Activated CD8-positive, alpha-beta memory T cell treated with anti-CD3 and anti-CD28 coated beads, Interleukin-2, amount 50 U/mL, for 1 hour (primary cell): Measurements from ENCODE around the gene DQX1.

Experiments used
- DNase-seq: peaks from one replicate; pipeline ENCODE4 v3.0.0-alpha.2; 2020; ENCODE audit errors: extremely low read depth

DQX1 gene

DNA sequence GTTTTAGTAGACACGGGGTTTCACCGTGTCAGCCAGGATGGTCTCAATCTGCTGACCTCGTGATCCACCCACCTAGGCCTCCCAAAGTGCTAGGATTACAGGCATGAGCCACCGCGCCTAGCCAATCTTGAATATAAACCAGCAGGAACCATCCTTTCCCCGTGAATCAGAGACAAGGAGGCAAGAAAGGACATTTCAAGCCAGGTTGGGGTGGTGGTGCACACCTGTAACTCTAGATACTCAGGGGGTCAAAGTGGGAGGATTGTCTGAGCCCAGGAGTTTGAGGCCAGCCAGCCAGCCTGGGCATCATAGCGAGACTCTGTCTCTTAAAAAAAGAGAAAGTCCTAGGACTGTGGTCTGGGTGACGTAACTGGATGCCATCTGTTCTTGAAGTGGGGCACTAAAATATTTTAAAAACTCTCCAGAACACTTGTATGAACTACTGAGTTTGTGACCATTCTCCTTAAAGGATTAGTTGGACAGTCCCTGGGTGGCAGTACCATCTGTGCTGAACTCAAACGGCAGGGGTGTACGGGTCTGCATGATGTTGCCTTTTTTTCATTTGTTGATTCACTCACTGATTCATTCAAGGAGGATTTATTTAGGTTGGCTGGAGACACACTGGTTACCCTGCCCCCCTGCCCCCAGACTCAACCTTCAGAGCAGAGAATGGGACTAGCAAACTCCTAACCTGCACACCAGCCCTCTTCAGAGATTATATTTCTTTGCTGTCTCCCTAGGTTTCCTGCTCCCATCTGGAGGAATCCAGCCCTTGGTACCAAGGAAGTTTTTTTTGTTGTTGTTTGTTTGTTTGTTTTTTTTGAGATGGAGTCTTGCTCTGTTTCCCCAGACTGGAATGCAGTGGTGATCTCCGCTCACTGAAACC, 14.7 kb downstream of the DQX1 start:
- no peak for DNase-seq

DNA sequence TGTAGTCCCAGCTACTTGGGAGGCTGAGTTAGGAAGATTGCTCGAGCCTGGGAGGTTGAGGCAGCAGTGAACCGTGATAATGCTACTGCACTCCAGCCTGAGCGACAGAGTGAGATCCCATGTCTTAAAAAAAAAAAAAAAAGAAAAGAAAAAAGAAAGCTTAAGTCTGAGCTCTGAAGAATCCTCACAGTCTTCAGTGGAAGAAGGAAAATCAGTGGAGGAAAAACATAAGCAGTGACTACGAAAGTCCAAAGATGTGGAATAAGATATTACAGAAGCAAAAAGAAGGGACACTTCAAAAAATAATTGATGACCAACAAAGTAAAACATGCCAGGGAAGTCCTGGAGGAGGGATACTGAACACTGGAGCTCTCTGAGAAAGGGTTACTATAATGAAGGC, 15.8 kb downstream of the DQX1 start:
- no peak for DNase-seq

DNA sequence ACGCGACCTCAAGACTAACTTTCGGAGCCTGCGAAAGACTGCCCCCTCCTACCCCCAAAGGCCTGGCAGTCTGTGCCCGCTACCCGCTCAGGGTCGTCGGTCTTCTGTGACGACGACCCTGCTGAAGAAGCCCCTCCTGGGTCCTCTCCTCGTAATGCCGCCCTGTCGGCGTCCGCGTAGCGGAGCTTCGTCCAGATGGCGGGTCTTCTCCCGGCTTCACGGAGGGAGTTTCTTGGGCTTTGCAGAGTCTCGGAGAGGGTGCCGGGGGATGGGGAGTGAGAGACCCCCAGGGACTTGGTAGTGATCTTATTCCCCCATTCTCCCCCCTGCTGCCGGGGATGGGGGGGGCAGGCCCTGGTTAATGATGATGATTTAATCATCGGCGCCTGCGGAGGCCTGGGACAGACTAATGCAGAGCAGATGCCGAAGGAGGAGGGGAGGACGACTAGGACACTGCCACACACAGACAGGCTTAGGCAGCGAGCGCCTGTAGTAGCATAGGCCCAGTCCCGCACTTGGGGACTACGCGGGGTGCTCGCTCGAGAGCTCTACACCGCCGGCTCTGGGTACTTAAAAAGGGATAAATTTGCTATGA, 18.0 kb downstream of the DQX1 start:
- DNase-seq = no peak

DNA sequence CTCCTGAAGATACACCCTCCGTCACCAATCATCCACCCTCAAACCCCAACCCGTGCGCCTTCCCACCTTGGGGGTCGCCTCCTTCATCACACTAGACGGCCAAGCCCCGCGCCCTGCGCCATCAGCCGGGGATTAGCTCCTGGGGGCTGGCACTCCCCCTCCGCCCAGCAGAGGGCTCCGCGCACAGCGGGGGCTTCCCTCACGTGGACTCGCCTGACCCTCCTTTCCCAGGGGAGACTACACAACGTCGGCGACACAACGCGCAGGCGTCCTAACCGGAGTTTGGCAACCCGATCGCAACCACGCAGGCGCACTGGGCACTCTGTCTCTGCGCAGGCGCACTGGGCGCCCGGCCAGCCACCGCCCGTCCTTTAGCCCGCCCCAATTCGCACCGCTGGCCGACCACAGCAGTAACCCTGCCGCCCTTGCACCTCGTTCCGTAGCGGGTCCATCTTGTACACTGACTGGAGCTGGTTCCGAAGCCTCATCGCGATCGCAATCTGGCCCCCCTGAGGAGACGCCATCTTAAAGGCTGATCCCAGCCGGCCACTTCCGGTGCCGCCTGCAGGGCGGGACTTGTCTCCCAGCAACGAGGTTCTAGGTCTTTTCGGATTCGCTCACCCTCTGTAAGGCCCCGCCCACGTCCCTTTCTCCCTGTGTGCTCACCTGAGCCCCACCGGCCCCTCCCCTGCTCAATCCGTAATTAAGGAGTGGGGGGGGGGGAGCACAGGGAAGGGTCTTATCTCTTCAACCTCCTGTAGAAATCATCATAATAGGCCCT, 18.7 kb downstream of the DQX1 start, which contains the start of gene PCGF1:
TSS of gene PCGF1 (minus strand) at position 551 of the 781 bp plus-strand sequence. CDS start at position 524, 27 bp downstream.
- DNase-seq = peak; percentile 94

DNA sequence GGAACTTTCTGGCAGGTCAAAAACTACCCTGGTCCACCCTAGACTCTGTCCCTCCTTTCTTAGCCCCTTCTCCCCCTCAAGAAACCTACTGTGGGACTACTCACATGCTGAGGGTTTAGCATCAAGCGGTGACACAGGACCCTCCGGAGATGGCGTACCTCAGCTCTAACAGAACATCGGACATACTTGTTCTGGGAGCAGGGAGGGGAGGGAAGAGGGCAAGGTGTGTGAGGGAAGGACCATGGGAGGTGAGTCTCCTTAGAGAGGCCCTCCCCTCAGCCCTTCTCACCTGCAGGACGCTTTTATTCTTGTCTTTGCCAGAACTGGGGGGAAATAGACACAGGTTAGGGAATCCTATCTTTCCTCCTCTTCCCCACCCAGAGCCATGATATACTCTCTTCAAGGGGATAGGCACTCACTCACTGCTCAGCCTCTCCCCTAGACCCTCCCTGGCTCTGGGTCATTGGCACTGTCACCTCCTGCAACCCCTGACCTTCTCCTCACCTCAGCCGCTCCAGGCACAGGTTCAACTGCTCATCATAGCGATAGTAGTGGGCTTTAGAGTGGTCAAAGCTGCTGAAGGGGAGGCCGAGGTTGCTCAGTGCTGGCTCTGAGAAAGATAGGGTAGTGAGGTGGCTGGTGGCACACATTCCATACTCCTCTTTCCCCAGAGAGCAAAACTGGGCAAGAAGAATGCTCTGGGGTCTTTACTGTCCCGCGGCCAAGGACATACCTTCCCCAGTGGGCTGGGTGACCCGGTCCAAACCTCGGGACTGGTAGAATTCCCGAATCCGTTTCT, 20.4 kb downstream of the DQX1 start:
- DNase-seq = no peak

DNA sequence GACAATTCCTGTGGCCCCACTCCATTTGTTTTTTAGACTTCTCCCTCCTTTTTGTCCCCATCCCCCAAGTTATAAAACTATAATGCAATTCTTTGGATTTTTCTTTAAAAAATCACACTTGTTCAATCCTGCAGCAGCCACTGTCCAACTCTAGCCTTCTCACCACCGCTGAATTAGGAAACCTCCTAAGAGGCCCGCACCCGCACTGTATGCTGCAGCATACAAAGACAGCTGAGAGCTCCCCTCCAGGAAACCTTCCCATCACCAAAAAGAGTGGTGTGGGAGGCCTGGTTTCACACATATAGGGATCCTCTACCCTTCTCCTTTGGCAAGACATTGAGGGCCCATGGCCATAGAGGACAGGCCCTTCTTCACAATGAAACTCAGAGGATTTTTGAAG, 21.4 kb downstream of the DQX1 start:
- DNase-seq = no peak

DNA sequence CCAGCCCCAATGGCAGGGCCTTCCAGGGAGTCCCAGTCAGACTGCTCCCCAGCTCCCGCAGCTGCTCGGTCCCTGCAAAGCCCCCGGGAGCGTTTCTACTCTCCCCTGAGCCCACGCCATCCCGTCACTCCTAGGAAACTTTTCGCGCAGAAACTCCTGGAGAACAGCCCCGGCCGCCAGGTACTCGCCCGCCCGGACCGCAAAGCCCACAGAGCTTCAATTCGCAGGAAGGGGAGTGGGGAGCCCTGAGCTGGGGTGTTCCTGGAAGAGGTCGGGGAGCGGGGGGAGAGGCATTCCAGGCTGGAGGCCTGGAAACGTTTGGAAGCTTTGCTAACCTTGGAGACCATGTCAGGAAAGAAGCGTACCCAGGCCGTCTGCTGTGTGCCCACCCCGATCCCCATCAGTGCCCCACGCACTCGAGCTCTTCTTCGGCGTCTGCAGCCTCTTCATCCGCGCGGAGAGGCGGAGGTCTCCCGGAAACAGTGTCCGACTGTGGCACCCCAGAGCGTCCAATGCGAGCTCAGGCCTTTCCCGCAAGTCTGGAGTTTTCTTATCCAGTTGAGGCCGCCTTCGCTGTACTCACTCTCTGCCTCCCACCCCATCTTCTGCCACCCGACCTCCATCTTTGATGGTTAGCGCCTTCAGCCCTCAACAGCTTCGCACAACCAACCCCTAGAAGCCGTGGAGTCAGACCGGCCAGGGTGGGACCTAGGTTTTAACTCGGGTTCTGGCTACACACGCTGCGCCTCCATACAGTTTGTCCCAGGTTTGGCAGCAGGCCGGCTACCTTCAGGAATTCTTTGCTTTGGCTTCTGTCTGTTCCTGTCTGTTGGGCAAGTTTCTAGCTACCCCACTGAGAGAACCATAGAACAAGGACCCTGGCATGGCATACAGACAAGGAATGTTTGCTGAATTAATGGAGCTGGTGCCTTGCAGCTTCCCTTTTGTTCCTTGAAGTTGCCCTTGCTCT, 22.2 kb downstream of the DQX1 start:
- no peak for DNase-seq

DNA sequence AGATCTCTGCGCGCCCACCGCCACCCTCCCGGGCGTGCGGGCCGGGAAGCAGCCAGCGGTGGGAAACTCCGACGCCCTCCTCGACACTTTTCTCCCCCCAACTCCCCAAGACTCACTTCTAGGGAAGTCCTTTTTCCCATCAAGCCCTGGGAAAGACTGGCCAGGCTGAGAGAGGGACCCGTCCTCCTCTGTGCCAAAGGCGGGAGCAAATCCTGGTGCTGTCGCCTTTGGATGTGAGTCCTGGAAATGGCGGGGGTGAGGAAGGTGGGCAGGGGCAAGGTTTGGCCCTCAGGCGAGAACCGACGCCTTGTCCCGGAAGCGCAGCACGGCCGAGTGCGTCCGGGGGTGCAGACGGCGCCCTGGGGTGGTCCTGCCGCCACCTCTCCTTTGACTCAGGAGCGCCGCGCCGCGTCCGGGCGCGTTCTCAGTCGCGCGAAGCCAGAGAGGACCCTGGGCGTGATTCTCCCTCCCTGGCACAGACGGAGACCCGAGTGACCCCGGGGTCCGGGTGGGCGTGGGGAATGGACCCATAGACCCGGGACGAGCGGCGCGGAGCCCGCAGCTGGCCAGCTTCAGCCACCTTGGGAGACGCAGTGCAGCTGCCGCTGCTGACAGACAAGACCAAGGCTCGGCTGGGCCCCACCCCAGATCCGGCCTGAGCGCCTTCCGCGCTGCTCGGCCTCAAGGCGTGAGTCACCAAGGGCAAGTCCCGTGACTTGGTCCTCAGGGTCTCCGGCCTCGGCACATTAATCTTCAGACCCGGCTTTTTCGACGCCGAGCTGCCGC, 23.1 kb downstream of the DQX1 start:
- DNase-seq = no peak

DNA sequence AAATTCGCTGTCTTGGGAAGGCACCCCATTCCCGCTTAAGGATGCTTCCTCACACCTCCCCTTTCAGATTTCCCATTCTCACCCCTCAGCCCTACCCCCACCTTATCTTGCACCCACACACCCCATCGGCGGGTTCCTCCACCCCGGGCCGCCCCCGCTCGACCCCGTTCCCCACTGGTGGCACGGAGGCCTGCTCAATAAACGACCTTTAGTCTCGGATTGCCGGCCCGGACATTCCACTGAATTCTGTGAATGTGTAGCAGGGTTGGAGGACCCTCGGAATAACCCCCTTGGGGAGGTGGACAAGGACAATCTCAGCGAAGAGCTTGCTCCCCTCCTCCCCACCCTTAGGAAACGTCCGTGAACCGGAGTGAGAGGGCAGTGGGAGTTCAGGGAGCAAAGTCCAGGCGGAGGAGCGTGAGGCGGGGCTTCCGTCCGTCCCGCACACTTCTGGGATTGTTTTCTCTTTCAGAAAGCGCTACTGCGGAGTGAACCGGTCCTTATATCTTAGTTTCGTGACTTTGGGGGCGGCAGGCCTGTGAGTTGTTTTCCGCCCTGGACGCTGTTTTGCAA, 23.8 kb downstream of the DQX1 start:
- no peak for DNase-seq

DNA sequence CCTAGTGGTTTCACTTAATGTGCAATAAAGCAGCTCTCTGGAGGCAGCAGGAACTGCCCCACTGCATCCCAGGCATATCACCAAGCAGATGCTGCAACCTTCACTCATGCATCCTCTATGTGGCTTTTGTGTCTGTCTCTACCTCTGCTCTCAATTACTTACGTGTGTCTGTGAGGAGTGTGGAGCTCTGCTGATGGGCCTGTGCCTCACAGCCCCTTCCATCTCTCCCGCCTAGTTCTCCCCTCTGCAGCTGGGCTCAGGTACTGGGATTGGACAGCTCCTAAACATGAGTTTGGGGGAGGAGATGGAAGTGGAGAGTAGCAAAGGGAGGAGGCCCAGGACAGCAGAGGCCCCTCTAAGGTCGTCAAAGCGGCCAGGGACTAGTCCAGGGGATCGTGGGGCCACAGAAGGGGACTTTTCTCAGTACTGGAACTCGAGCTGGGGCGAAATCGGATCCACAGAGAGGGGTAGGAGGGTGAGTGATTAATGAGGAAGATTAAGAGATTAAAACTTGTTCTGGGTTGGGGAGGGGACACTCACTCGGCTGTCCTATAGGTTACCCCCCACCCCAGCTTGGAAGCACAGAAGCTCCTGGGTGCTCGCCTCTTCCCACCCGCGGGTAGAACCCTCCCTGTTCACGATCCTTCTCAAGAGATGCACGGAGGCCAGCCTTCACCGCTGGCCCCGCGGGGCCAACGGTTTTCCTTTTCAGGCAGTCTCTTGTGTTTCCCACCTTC, 24.5 kb downstream of the DQX1 start:
- no peak for DNase-seq

DNA sequence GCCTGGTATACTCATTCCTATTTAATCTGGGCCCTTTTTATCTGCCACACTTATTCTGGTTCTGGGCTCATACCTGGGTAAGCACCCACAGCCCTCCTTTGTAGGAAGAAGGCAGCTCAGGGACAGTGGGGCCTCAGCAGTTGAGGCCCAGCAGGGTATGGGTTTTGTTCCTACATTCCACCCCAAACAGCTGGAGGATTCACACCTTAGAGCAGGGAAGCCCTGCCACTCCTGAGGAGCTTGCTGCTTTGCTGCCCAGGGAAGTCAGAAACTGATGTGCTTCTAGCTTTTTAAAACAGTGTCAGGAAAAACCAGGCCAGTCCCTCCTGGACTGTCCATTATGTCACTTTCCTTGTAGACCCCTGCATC, 25.5 kb downstream of the DQX1 start:
- no peak for DNase-seq

DNA sequence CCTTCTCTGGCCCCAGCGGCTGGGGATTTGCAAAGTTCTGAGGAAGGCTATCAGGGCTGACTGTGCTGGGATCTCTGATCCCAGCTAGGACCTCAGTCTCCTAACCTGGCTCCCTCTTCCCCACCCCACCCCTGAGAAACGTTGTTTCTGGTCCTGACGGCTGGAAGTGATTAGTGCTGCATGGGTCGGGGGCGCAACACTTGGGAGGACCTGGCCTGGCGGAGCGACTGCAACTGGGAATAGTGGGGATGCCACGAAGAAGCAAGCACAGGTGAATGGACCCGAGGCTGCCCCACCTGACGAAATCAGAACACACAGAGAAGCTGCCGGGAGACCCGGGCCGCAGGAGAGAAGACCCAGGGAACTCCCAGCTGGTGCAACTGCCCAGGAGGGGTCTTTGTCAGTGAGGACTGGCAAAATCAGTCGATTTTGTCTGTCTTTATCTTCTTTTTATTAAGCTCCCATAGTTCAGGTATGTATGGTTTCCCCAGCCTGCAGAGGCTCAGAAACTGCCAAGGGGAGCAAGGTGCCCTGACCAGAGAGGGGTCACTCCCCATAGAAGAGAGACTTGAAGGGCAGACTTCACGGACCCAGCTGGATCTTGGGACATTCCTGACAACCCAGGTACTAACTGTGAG, 26.0 kb downstream of the DQX1 start:
- no peak for DNase-seq

DNA sequence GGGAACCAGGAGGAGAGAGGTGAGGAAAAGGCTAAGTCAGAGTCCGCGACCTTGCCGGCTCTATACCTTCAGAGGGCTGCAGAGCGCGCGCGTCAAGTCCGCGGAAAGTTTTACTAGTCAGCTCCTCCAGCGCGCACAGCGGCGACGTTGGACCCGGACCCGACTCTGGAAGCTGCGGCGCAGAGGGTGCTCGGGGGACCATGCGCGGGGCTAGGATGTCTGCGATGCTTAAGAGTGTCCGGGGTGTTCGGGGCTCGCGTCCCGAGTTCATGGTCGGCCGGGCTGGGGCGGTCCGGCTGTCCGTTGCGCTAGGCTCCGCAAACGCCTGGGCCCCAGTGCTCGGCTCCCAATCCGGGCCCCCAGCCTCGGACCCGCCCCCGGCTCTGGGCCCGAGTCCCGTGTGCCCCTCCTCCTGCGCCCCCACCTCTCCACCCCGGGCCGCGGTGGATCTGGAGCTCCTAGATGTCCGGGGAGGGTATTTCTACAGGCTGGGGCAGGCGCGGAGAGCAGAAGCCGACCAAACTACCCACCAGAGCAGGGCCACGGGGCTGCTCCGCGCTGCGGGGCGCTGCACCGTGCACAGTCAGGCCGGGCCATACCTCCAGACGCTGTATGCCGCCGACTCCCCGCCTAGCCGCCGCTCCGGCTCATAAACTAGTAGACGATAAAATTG, 26.6 kb downstream of the DQX1 start, which contains the start of gene LBX2:
TSS of gene LBX2 (minus strand) at position 337 of the 673 bp plus-strand sequence. CDS start at position 271, 66 bp downstream.
- DNase-seq = no peak

DNA sequence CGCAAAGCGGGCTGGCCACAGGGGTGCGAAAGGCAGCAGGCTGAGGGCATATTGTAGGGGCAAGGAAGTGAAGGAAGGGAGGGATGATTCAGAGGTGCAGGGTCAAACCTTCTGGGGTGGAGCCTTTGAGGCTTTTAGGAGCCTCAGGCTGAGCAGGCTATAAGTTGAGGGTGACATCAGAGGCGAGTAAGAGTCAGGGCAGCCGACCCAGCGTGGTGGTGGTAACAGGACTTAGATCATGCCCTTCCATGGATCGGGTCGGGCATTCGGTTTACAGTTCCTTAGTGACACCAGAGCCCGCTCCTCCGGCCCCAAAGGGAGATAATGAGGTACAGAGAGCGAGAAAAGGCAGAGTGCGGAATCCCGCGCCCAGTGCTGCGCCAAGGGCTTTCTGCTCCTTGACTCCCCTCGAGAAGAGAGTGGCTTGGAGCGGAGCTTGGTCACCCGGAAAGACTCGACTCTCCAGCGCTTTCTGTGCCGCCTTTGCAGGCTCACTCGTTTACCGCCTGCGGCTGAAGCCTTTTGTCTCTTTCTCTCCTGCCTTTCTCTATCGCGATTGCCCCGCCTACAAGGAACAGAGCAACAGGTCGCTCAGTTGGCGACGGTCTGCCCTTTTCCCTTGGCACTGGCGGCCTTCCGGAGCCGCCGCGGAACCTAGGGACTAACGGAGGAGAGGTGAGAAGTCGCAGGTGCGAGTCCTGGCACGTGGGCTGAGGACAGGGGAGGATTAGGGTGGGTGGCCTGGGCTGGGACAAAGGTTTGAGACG, 27.3 kb downstream of the DQX1 start:
- DNase-seq = no peak

DNA sequence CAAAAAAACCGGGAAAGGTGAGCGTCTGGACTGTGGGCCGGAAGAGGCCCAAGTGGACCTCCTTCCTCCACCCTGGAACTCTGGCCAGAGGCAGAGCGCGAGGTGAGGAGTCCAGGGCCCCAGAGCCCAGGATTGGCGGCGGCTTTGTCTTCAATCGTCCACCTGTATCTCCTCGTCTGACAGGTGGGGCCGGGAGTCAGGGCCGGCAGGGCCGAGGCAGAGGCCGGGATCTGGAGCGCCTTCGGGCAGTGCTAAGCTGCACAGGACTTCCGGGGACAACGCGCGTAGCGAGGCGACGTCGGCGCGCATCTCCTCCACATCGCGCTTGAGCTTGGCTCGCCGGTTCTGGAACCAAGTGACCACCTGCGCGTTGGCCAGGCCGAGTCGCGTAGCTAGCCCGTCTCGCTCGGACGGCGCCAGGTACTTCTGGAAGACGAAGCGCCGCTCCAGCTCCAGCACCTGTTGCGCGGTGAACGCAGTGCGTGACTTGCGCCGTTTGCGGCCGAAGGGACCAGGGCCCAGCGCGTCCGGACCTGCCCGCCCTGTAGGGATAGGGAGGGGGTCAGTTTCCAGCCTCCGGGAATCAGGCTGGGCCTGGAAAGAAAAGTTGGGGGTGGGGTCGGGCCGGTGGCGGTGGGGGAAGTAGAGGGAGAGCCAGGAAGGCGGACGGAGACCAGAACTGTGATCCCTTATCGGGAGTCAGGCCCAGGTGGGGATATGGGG, 28.1 kb downstream of the DQX1 start:
- DNase-seq = no peak
